BLaER1 (cell line): Measurements from ENCODE around the gene PWWP2B.
"Not testable (repeated sequence)": the region's sequence is repeated elsewhere in the genome, so short reads cannot be mapped to it uniquely, and the experiment has no call there.

Experiments
- H3K27ac ChIP-seq: shearing (Covaris generic); formaldehyde crosslinking; 2 replicates; pipeline ENCODE4 v1.8.1; 2022
- H3K27me3 ChIP-seq: shearing (Covaris generic); formaldehyde crosslinking; 2 replicates; pipeline ENCODE4 v1.8.1; 2022
- H3K36me3 ChIP-seq: shearing (Covaris generic); formaldehyde crosslinking; 2 replicates; pipeline ENCODE4 v1.8.1; 2022
- H3K4me1 ChIP-seq: shearing (Covaris generic); formaldehyde crosslinking; 2 replicates; pipeline ENCODE4 v1.8.1; 2022
- H3K4me2 ChIP-seq: shearing (Covaris generic); formaldehyde crosslinking; 2 replicates; pipeline ENCODE4 v1.8.1; 2022
- H3K4me3 ChIP-seq: shearing (Covaris generic); formaldehyde crosslinking; 2 replicates; pipeline ENCODE4 v1.8.1; 2022
- H3K9ac ChIP-seq: shearing (Covaris generic); formaldehyde crosslinking; 2 replicates; pipeline ENCODE4 v1.8.1; 2022
- H3K9me3 ChIP-seq: shearing (Covaris generic); formaldehyde crosslinking; 2 replicates; pipeline ENCODE4 v1.8.1; 2022
- H4K20me1 ChIP-seq: shearing (Covaris generic); formaldehyde crosslinking; 2 replicates; pipeline ENCODE4 v1.8.1; 2022
- Cebpa-rat ChIP-seq: shearing (Covaris generic); IDR thresholded peaks from 2 replicates; pipeline ENCODE4 v1.8.1; 2022

Gene PWWP2B

GRCh38 chr10:132386419-132386831 lies 10.6 kb upstream of the PWWP2B start:
- H3K9me3 ChIP-seq: no peaks in the 10 kb centered on the region
- H3K4me1 ChIP-seq: peaks cover 87% of the 10 kb centered on the region
- peak overlapping the region; percentile 93 for H3K4me2 ChIP-seq
- TF ChIP-seq Cebpa-rat: no peak
- peaks cover 35% of the 10 kb centered on the region for H4K20me1 ChIP-seq
- H3K27ac ChIP-seq: no peak overlapping the region
- no peak overlapping the region for H3K9ac ChIP-seq
- peaks cover 50% of the 10 kb centered on the region for H3K27me3 ChIP-seq
- H3K36me3 ChIP-seq: no peaks in the 10 kb centered on the region
- H3K4me3 ChIP-seq: no peak overlapping the region

- H3K36me3 ChIP-seq, H3K27ac ChIP-seq, H3K4me3 ChIP-seq, H3K9ac ChIP-seq, H3K9me3 ChIP-seq: not testable (repeated sequence)
- Histone ChIP-seq H3K4me2 (peak overlapping the region; percentile 93), H3K27me3 (peaks cover 45% of the 10 kb centered on the region), H4K20me1 (peaks cover 35% of the 10 kb centered on the region), H3K4me1 (peaks cover 82% of the 10 kb centered on the region)
These were observed 10.1 kb upstream of the PWWP2B start for GRCh38 chr10:132386896-132387295.

GRCh38 chr10:132387764-132388210 lies 9.2 kb upstream of the PWWP2B start:
- peaks cover 35% of the 10 kb centered on the region for H4K20me1 ChIP-seq
- H3K4me2 ChIP-seq: peak overlapping the region; percentile 93
- H3K36me3 ChIP-seq: no peaks in the 10 kb centered on the region
- TF ChIP-seq Cebpa-rat: no peak
- no peaks in the 10 kb centered on the region for H3K9me3 ChIP-seq
- H3K4me3 ChIP-seq: 0 out of 2 replicates have a peak overlapping the region, but pooled peaks have one; percentile 31
- peaks cover 75% of the 10 kb centered on the region for H3K4me1 ChIP-seq
- peaks cover 39% of the 10 kb centered on the region for H3K27me3 ChIP-seq
- peak overlapping the region; percentile 35; the same call in 1 of the 2 replicates for H3K27ac ChIP-seq
- no peak overlapping the region for H3K9ac ChIP-seq

- H3K36me3 ChIP-seq: no peaks in the 10 kb centered on the region
- no peak overlapping the region for H3K4me3 ChIP-seq
- H3K27ac ChIP-seq: no peak overlapping the region
- no peak for TF ChIP-seq Cebpa-rat
- H3K4me2 ChIP-seq: peak overlapping the region; percentile 78
- no peak overlapping the region for H3K9ac ChIP-seq
- peaks cover 28% of the 10 kb centered on the region for H3K27me3 ChIP-seq
- peaks cover 30% of the 10 kb centered on the region for H4K20me1 ChIP-seq
- H3K4me1 ChIP-seq: peaks cover 75% of the 10 kb centered on the region
- H3K9me3 ChIP-seq: no peaks in the 10 kb centered on the region
These were observed 8.0 kb upstream of the PWWP2B start for GRCh38 chr10:132388891-132389432.

- peaks cover 31% of the 10 kb centered on the region for H4K20me1 ChIP-seq
- H3K27me3 ChIP-seq: peaks cover 26% of the 10 kb centered on the region
- H3K4me2 ChIP-seq: peak overlapping the region; percentile 78
- no peaks in the 10 kb centered on the region for H3K36me3 ChIP-seq
- no peak overlapping the region for H3K27ac ChIP-seq
- H3K4me3 ChIP-seq: no peak overlapping the region
- TF ChIP-seq Cebpa-rat: no peak
- peaks cover 75% of the 10 kb centered on the region for H3K4me1 ChIP-seq
- H3K9me3 ChIP-seq: no peaks in the 10 kb centered on the region
- no peak overlapping the region for H3K9ac ChIP-seq
These were observed 7.4 kb upstream of the PWWP2B start for GRCh38 chr10:132389433-132390169.

GRCh38 chr10:132390170-132390920 lies 6.7 kb upstream of the PWWP2B start:
- Histone ChIP-seq H3K4me3 (no peak overlapping the region), H3K27ac (no peak overlapping the region), H3K27me3 (peaks cover 25% of the 10 kb centered on the region), H3K36me3 (no peaks in the 10 kb centered on the region), H3K4me1 (peaks cover 75% of the 10 kb centered on the region), H3K9ac (no peak overlapping the region), H3K9me3 (no peaks in the 10 kb centered on the region), H3K4me2 (peak overlapping the region; percentile 78), H4K20me1 (peaks cover 31% of the 10 kb centered on the region)
- no peak for TF ChIP-seq Cebpa-rat

GRCh38 chr10:132390921-132391675 lies 5.9 kb upstream of the PWWP2B start:
- TF ChIP-seq Cebpa-rat: no peak
- Histone ChIP-seq H3K4me2 (no peak overlapping the region), H4K20me1 (peaks cover 24% of the 10 kb centered on the region), H3K4me1 (peaks cover 75% of the 10 kb centered on the region), H3K36me3 (no peaks in the 10 kb centered on the region), H3K27me3 (peaks cover 25% of the 10 kb centered on the region; the same call in 1 of the 2 replicates), H3K9me3 (no peaks in the 10 kb centered on the region), H3K27ac (no peak overlapping the region), H3K4me3 (no peak overlapping the region), H3K9ac (no peak overlapping the region)

GRCh38 chr10:132391676-132392020 lies 5.4 kb upstream of the PWWP2B start:
- no peak for TF ChIP-seq Cebpa-rat
- H3K4me2 ChIP-seq: no peak overlapping the region
- H3K9me3 ChIP-seq: no peaks in the 10 kb centered on the region
- H3K9ac ChIP-seq: no peak overlapping the region
- peaks cover 28% of the 10 kb centered on the region; the same call in 1 of the 2 replicates for H3K27me3 ChIP-seq
- no peak overlapping the region for H3K27ac ChIP-seq
- H3K4me1 ChIP-seq: peaks cover 72% of the 10 kb centered on the region
- H4K20me1 ChIP-seq: peaks cover 18% of the 10 kb centered on the region
- no peak overlapping the region for H3K4me3 ChIP-seq
- H3K36me3 ChIP-seq: no peaks in the 10 kb centered on the region

- H3K4me1 ChIP-seq: peaks cover 66% of the 10 kb centered on the region
- H3K27ac ChIP-seq: no peak overlapping the region
- no peak overlapping the region for H3K4me2 ChIP-seq
- no peaks in the 10 kb centered on the region for H3K9me3 ChIP-seq
- H3K9ac ChIP-seq: no peak overlapping the region
- H3K4me3 ChIP-seq: no peak overlapping the region
- H3K27me3 ChIP-seq: peaks cover 28% of the 10 kb centered on the region; the same call in 1 of the 2 replicates
- peaks cover 12% of the 10 kb centered on the region; the same call in 1 of the 2 replicates for H4K20me1 ChIP-seq
- H3K36me3 ChIP-seq: no peaks in the 10 kb centered on the region
- no peak for TF ChIP-seq Cebpa-rat
These were observed 4.7 kb upstream of the PWWP2B start for GRCh38 chr10:132392184-132392800.
